Measurements from ENCODE around the gene CAPN1. TPM values are rescaled to one million over a fixed set of nuclear protein-coding genes. Genes with fewer than 3 reads are reported as not detected.
"Not testable (repeated sequence)": the region's sequence is repeated elsewhere in the genome, so short reads cannot be mapped to it uniquely, and the experiment has no call there.

The CAPN1 gene
- total RNA-seq, 6 experiments from 2014 or later, result 55.7 to 124 (median 83.1) TPM

GRCh38 chr11:65241692-65242091, 60.0 kb downstream of the CAPN1 start:
- intact Hi-C loops (cut with DNase I), result no loop called here
- H3K4me3 ChIP-seq, result no peak overlapping the region
- TF ChIP-seq CTCF (IDR thresholded peaks at IDR 0.05) (no peak), POLR2A (IDR thresholded peaks at IDR 0.05) (no peak)
- H3K4me1 ChIP-seq, result peaks cover 0 to 5% (median 0%) of the 10 kb centered on the region in 4 donors
- no peaks in the 10 kb centered on the region for H3K9me3 ChIP-seq
- no peaks in the 10 kb centered on the region for H3K27me3 ChIP-seq
- no peak overlapping the region for H3K27ac ChIP-seq
- ATAC-seq (no peak), DNase-seq (no peak)
- H3K36me3 ChIP-seq, result no peaks in the 10 kb centered on the region

GRCh38 chr11:65242389-65242788, 60.7 kb downstream of the CAPN1 start:
- Histone ChIP-seq H3K36me3 (no peaks in the 10 kb centered on the region), H3K27me3 (no peaks in the 10 kb centered on the region), H3K27ac (no peak overlapping the region), H3K4me3 (no peak overlapping the region), H3K4me1 (peaks cover 0 to 5% (median 0%) of the 10 kb centered on the region in 4 donors), H3K9me3 (no peaks in the 10 kb centered on the region)
- no peak for ATAC-seq
- intact Hi-C loops (cut with DNase I), result no loop called here
- peak in 1 of 3 donors; percentile 1 for DNase-seq
- 89% methylated on average over 3 of the region's 6 CpGs for WGBS (ENCODE audit: insufficient coverage, low coverage, low lambda C conversion rate, missing lambda C conversion rate)
- TF ChIP-seq CTCF (IDR thresholded peaks at IDR 0.05), result no peak
- no peak for TF ChIP-seq POLR2A (IDR thresholded peaks at IDR 0.05)

GRCh38 chr11:65243797-65244196, 62.1 kb downstream of the CAPN1 start:
- DNase-seq (peak in 1 of 3 donors; percentile 7), ATAC-seq (no peak)
- no peaks in the 10 kb centered on the region for H3K36me3 ChIP-seq
- intact Hi-C loops (cut with DNase I), result no loop called here
- H3K4me3 ChIP-seq, result no peak overlapping the region
- no peaks in the 10 kb centered on the region for H3K9me3 ChIP-seq
- H3K27ac ChIP-seq, result no peak overlapping the region
- TF ChIP-seq CTCF (IDR thresholded peaks at IDR 0.05) (no peak), POLR2A (IDR thresholded peaks at IDR 0.05) (no peak)
- peaks cover 0 to 5% (median 0%) of the 10 kb centered on the region in 4 donors for H3K4me1 ChIP-seq
- H3K27me3 ChIP-seq, result no peaks in the 10 kb centered on the region
- WGBS (ENCODE audit: insufficient coverage, low coverage, low lambda C conversion rate, missing lambda C conversion rate), result no CpG with 5 or more reads among the region's 4 CpGs

GRCh38 chr11:65245046-65245445, 63.3 kb downstream of the CAPN1 start:
- peak in 1 of 3 donors; percentile 7 for DNase-seq
- ATAC-seq, result peak in 1 of 4 donors; percentile 55
- intact Hi-C loops (cut with DNase I), result not testable (repeated sequence)

GRCh38 chr11:65246506-65246905, 64.8 kb downstream of the CAPN1 start:
- ATAC-seq, result no peak
- H3K27me3 ChIP-seq, result no peaks in the 10 kb centered on the region
- DNase-seq, result peak in 1 of 3 donors; percentile 1
- WGBS (ENCODE audit: insufficient coverage, low coverage, low lambda C conversion rate, missing lambda C conversion rate), result 79% methylated on average over 2 of the region's 5 CpGs
- peaks cover 0 to 10% (median 2%) of the 10 kb centered on the region in 4 donors for H3K4me1 ChIP-seq
- TF ChIP-seq POLR2A (IDR thresholded peaks at IDR 0.05) (no peak), CTCF (IDR thresholded peaks at IDR 0.05) (no peak)
- no peaks in the 10 kb centered on the region for H3K9me3 ChIP-seq
- H3K36me3 ChIP-seq, result no peaks in the 10 kb centered on the region
- intact Hi-C loops (cut with DNase I), result no loop called here
- H3K4me3 ChIP-seq, result no peak overlapping the region
- H3K27ac ChIP-seq, result no peak overlapping the region

More at GRCh38 chr11:65245046-65245445, 63.3 kb downstream of the CAPN1 start:
- not testable (repeated sequence) for H3K36me3 ChIP-seq, H3K27ac ChIP-seq, H3K4me3 ChIP-seq, H3K27me3 ChIP-seq, H3K9me3 ChIP-seq, H3K4me1 ChIP-seq
- 87% methylated on average over 8 of the region's 8 CpGs for WGBS (ENCODE audit: insufficient coverage, low coverage, low lambda C conversion rate, missing lambda C conversion rate)

- H3K27me3 ChIP-seq; H3K9me3 ChIP-seq; ATAC-seq; H3K27ac ChIP-seq; H3K4me3 ChIP-seq; H3K36me3 ChIP-seq; H3K4me1 ChIP-seq; intact Hi-C loops (cut with DNase I): not testable (repeated sequence)
- WGBS (ENCODE audit: insufficient coverage, low coverage, low lambda C conversion rate, missing lambda C conversion rate), result 81% methylated on average over 8 of the region's 9 CpGs
- peak in 1 of 3 donors; percentile 15 for DNase-seq
Measured at GRCh38 chr11:65248184-65248710, 66.5 kb downstream of the CAPN1 start.

All from right lobe of liver (tissue), 6 donors.